HG02798 (cell line): Measurements from ENCODE around the gene ZNF837.
A peak's percentile ranks its signal among the peaks of the same experiment; 100 is the strongest.

Experiments used
- ATAC-seq: cut with Tn5 transposase; IDR thresholded peaks from one replicate; pipeline ENCODE4 v1.9.1; 2021; ENCODE audit warnings: mild to moderate bottlenecking; ENCODE audit not compliant: unreplicated experiment, poor library complexity

Gene ZNF837

DNA sequence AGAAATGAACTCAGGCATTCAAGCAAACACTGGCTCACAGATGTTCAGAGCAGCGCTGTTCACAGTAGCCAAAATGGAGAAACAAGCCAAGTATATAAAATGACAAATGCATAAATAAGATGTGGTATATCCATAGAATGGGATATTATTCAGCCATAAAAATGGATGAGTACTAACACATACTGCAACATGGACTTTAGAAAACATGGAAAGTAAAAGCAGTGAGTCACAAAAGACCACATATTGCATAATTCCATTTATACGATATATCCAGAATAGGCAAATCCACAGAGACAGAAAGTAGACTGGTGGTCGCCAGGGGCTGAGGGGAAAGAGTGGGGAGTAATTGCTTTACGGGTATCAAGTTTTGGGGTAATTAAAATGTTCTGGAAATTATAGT is 6.6 kb downstream of the ZNF837 start:
- no peak for ATAC-seq

- no peak for ATAC-seq
Measured at GRCh38 chr19:58372311-58373133, 8.3 kb downstream of the ZNF837 start.

GRCh38 chr19:58368561-58369360 is 12.1 kb downstream of the ZNF837 start:
- no peak for ATAC-seq

DNA sequence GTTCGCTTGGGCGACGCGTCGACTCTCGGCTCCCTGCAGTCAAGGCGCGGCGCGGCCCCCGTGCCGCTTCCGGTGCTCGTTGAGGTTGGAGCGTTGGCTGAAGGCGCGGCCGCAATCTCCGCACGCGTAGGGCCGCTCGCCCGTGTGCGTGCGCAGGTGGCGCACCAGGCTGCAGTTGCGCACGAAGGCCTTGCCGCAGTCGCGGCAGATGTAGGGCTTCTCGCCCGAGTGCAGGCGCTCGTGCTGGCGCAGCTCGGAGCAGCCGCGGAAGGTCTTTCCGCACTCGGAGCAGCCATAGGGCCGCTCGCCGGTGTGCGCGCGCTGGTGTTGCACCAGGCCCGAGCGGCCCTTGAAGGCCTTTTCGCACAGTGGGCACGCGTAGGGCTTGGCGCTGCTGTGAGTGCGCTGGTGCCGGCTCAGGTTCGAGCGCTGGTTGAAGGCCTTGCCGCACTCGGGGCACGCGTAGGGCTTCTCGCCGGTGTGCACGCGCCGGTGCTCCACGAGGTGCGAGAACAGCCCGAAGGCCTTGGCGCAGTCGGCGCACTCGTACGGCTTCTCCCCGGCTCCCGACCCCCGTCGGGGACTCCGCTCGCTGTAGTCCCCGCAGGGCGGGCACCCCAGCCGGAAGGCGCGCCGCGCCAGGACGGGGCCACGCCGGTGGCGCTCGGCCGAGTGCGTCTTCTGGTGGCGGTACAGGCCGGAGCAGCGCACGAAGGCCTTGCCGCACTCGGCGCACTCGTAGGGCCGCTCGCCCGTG is 13.0 kb downstream of the ZNF837 start:
- ATAC-seq, result no peak

GRCh38 chr19:58366585-58367430 is 14.0 kb downstream of the ZNF837 start:
- ATAC-seq, result no peak

DNA sequence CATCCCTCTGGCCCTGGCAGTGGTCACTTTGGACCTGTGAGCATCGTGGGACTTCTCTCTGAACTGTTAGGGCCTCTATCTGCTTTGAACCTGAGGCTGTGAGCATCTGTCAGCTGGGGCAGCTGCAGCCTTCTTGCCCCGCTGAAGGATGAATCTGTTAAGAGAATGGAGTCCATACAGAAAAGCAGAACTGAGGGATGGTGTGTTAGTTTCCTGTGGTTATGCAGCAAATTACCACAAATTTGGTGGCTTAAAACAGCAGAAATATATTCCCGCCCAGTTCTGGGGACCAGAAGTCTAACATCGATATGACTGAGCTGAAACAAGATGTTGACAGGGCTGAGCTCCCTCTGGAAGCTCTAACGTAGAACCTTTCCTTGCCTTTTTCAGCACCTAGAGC is 16.7 kb downstream of the ZNF837 start:
- no peak for ATAC-seq

- peak; percentile 89 for ATAC-seq
Measured at GRCh38 chr19:58362272-58362994, 18.4 kb downstream of the ZNF837 start, which contains the start of gene ZNF497. TSS of gene ZNF497 (minus strand) at chr19:58362751. CDS start at chr19:58357635, 5,116 bp downstream.

GRCh38 chr19:58361900-58362271 is 18.9 kb downstream of the ZNF837 start:
- peak; percentile 9 for ATAC-seq

GRCh38 chr19:58357481-58358145 is 23.2 kb downstream of the ZNF837 start:
- no peak for ATAC-seq

DNA sequence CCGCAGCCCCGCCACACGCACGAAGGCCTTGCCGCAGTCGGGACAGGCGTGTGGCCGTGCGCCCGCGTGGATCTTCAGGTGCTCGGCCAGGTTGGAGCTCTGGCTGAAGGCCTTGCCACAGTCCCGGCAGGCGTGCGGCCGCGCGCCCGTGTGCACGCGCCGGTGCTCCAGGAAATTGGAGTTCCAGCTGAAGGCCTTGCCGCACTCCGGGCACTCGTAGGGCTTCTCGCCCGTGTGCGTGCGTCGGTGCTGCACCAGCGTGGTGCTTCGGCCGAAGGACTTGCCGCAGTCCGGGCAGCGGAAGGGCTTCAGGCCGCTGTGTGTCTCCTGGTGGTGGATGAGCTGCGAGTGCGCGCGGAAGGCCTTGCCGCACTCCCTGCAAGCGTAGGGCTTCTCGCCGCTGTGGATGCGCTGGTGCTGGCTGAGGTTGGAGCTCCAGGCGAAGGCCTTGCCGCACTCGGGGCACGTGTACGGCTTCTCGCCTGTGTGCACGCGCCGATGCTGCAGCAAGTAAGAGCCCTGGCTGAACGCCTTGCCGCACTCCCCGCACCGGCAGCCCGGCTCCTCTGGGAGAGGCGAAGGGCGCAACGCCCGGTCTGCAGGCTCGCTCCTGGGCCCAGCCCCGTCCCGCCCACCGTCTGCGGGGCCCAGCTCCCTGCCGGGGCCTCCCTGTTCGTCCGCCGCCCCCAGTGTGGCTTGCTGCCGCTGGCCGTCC is 23.9 kb downstream of the ZNF837 start:
- no peak for ATAC-seq

DNA sequence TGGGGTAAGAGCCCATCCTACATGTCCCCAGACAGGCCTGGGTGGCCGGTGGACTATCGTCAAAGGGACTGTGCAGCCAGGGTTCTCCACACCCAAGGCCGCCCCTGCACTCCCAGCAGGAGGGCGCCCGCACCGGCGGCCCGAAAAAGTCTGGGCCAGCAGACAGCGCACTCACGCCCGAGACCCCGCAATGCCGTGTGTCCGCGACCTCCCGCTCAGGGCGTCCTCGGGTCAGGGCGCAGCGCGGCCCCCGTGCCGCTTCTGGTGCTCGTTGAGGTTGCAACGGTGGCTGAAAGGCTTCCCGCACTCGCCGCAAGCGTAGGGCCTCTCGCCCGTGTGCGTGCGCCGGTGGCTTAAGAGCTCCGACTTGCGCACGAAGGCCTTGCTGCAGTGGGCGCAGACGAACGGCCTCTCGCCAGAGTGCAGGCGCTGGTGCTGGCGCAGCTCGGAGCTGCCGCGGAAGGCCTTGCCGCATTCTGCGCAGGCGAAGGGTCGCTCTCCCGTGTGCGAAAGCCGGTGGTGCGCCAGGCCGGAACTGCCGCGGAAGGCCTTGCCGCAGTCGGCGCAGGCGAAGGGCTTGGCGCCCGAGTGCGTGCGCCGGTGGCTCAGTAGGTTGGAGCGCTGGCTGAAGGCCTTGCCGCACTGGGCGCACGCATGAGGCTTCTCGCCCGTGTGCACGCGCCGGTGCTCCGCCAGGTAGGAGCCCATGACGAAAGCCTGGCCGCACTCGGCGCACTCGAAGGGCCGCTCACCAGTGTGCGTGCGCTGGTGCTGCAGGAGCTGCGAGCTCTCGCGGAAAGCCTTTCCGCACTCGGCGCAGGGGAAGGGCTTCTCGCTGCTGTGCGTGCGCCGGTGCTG is 24.7 kb downstream of the ZNF837 start:
- no peak for ATAC-seq

DNA sequence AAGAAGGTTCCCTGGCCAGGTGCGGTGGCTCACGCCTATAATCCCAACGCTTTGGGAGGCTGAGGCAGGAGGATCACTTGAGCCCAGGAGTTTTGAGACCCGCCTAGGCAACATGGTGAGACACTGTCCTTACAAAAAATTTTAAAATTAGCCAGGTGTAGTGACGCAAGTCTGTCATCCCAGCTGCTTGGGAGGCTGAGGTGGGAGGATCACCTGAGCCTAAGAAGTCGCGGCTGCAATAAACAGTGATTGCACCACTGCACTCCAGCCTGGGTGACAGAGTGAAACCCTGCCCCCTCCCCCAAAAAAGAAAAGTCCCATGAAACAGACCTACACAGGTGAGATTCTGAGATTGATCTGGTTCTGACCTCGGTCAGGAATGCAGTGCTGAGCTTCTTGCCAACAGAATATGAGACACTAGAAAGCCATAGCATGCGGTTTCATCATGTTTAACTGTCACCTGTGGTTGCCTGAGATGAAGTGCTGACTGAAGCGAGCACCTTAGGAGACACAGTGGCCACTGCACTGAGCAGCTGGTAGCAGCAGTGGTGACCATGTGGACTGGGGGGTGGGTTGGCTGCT is 25.5 kb downstream of the ZNF837 start:
- ATAC-seq, result no peak

DNA sequence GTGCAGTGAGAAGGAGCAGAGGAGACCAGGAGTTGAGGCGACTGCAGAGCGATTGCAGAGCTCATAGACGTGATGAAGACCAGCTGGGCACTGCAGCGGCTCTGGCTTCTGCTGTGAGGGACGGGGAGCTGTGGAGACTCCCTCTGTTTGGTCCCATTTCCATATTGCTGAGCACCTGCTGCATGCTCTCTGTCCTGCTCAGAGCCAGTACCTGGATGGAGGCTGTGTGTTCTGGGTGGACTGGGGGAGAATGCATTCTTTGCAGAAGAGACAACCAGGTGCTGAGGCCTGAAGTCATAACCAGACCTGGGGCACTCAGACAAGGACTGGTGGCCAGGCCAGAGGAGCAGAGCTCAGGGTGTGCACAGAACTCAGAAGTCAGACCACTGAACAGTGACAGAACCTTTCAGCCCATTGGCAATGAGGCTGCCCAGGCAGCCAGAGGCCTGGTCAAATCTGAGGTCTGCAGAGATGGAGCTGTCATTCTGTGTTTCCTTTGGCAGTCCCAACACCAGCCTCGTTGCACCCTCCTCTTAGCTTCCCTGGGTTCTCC is 26.3 kb downstream of the ZNF837 start:
- no peak for ATAC-seq

DNA sequence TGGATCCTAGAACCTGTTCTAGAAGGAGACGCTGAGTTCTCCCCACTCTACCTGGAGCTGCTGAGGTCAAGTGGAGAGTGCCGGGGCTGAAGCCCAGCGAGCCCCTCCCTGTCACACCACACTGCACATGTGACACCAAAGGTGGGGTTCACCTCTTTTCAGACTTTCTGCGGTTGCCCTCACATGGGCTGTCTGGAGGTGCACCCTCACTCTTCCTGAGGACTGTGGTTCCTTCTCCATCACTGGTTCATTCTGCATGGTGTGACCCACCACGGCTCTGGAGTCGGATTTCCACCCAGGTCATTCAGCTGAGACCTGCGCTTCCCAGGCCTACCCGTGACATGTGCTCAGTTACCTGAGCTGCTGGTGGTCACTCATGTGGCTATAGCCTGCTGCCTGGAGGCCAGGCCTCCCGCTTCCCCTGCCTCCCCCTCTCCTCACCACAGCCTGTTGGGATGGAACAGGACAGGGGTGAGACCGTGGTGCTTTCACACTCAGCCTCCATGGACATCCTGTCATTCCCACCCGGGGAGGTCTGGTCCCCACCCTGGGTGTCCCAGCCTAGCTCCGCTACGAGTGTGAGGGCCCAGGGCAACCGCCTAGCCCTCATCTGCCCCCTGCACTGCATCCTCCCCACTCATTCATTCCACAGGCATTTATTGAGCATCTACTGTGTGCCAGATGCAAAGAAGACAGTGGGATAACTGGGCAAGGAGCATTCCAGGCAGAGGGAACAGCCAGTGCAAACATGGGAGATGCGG is 26.9 kb downstream of the ZNF837 start:
- no peak for ATAC-seq

GRCh38 chr19:58352760-58353671 is 27.8 kb downstream of the ZNF837 start, which contains the start of gene A1BG:
TSS of gene A1BG (minus strand) at chr19:58353492. CDS start at chr19:58353437, 55 bp downstream.
- no peak for ATAC-seq
